HCT116 (cell line): ENCODE results near the gene MYO5C. TPM values are rescaled to one million over a fixed set of nuclear protein-coding genes. Genes with fewer than 3 reads are reported as not detected.

Experiments used
- ATAC-seq: fragments of 200-7000 bp; cut with Tn5 transposase; 2 replicates; pipeline ENCODE4 v1.9.1; 2020; ENCODE audit warnings: mild to moderate bottlenecking, moderate library complexity
- BruUV-seq: library from RNA; stranded (reverse); fragments of 400-500 nt; replicated peaks from 2 replicates; lab custom pipeline; 2021; lab: Mats Ljungman, UMichigan
- CTCF ChIA-PET: fragments of 300-600 bp; sonication (Branson Sonifier 250); formaldehyde crosslinking; loops from one replicate; lab custom pipeline; 2021; ENCODE audit warnings: antibody characterized with exemption; lab: Charles Lee
- POLR2A ChIA-PET: fragments of 300-600, 350-600 bp; sonication (Branson Sonifier 250); formaldehyde crosslinking; loops from one replicate; lab custom pipeline; 2021; ENCODE audit warnings: antibody characterized with exemption; lab: Charles Lee
- RAD21 ChIA-PET, 2 experiments: fragments of 300-600 bp; sonication (Branson Sonifier 250); formaldehyde crosslinking; loops; one replicate each; lab custom pipeline; 2023; ENCODE audit warnings: low total read pairs in 2 of 2; ENCODE audit not compliant: uncharacterized antibody in 2 of 2, unreplicated experiment in 2 of 2, low non-redundant PET in 1 of 2; lab: Charles Lee
- DNase-seq: peaks from one replicate; pipeline ENCODE4 v3.0.0-alpha.2; 2010; ENCODE audit warnings: low read depth, low spot score
- H2AFZ ChIP-seq: fragments of 200-600 bp; shearing (Covaris generic), sonication (generic); 2 replicates; pipeline ENCODE4 v1.6.1; 2017; ENCODE audit warnings: low read depth, mixed run types, mixed read lengths, antibody characterized with exemption, low read length; ENCODE audit not compliant: poor library complexity, severe bottlenecking
- H3K27ac ChIP-seq: 2 replicates; pipeline ENCODE4 v1.5.1; 2012; ENCODE audit warnings: low read depth, low read length
- H3K27me3 ChIP-seq: fragments of 200-600 bp; sonication (generic); 2 replicates; pipeline ENCODE4 v1.6.1; 2016; ENCODE audit warnings: mixed run types, low read length, mixed read lengths; ENCODE audit not compliant: insufficient read depth
- H3K36me3 ChIP-seq, 2 experiments: fragments of 200-500 bp in 1 of 2; fragments of 200-600 bp in 1 of 2; sonication (Bioruptor generic) in 1 of 2; sonication (generic) in 1 of 2; 2 replicates each; pipeline versions ENCODE4 v1.5.1 to v1.6.1; 2014 to 2016; ENCODE audit warnings: low read length in 2 of 2, inconsistent platforms in 1 of 2, mixed read lengths in 1 of 2, mixed run types in 1 of 2; ENCODE audit not compliant: insufficient read depth in 2 of 2, control insufficient read depth in 1 of 2
- H3K4me1 ChIP-seq, 2 experiments: fragments of 200-600 bp in 1 of 2; sonication (generic) in 1 of 2; 2 replicates each; pipeline versions ENCODE4 v1.5.1 to v1.6.1; 2012 to 2017; ENCODE audit warnings: low read length in 2 of 2, inconsistent platforms in 1 of 2, mild to moderate bottlenecking in 1 of 2, mixed read lengths in 1 of 2, mixed run types in 1 of 2, moderate library complexity in 1 of 2; ENCODE audit not compliant: insufficient read depth in 2 of 2, control insufficient read depth in 1 of 2
- H3K4me2 ChIP-seq: fragments of 200-600 bp; sonication (generic); 2 replicates; pipeline ENCODE4 v1.6.1; 2017; ENCODE audit warnings: mixed run types, low read length, mixed read lengths
- H3K4me3 ChIP-seq, 2 experiments: fragments of 200-600 bp in 1 of 2; sonication (generic) in 1 of 2; replicated peaks in 1 of 2; 2 replicates each; pipeline ENCODE4 v1.5.1; 2011 to 2016; ENCODE audit warnings: low read length in 2 of 2, control low read depth in 1 of 2, low read depth in 1 of 2, mild to moderate bottlenecking in 1 of 2, mixed read lengths in 1 of 2, mixed run types in 1 of 2
- H3K79me2 ChIP-seq: fragments of 200-600 bp; sonication (generic); 2 replicates; pipeline ENCODE4 v1.6.1; 2017; ENCODE audit warnings: mild to moderate bottlenecking, mixed run types, low read length, moderate library complexity, mixed read lengths; ENCODE audit not compliant: insufficient read depth
- H3K9ac ChIP-seq: fragments of 200-600 bp; sonication (generic); 2 replicates; pipeline ENCODE4 v1.6.1; 2016; ENCODE audit warnings: low read length, mixed read lengths
- H3K9me2 ChIP-seq: fragments of 200-600 bp; sonication (generic), shearing (Covaris generic); 2 replicates; pipeline ENCODE4 v1.6.1; 2017; ENCODE audit warnings: mixed run types, mild to moderate bottlenecking, moderate library complexity; ENCODE audit not compliant: insufficient read depth
- H3K9me3 ChIP-seq, 2 experiments: fragments of 200-500 bp in 1 of 2; fragments of 200-600 bp in 1 of 2; sonication (Bioruptor generic) in 1 of 2; sonication (generic) in 1 of 2; 2 replicates each; pipeline ENCODE4 v1.6.1; 2014 to 2017; ENCODE audit warnings: low read length in 2 of 2, mixed read lengths in 2 of 2, inconsistent platforms in 1 of 2, low read depth in 1 of 2, mild to moderate bottlenecking in 1 of 2, mixed run types in 1 of 2, moderate library complexity in 1 of 2; ENCODE audit not compliant: control insufficient read depth in 1 of 2, insufficient read depth in 1 of 2
- H4K20me1 ChIP-seq: fragments of 200-600 bp; sonication (generic), shearing (Covaris generic); 2 replicates; pipeline ENCODE4 v1.6.1; 2017; ENCODE audit warnings: mixed run types, mild to moderate bottlenecking, moderate library complexity; ENCODE audit not compliant: insufficient read depth
- ATF3 ChIP-seq: IDR thresholded peaks from 2 replicates; pipeline ENCODE4 v1.6.1; 2012
- CBX3 ChIP-seq: IDR thresholded peaks from 2 replicates; pipeline ENCODE4 v1.6.1; 2012; ENCODE audit warnings: low read depth
- CTCF ChIP-seq, 3 experiments: fragments of 200-600 bp in 1 of 3; sonication (generic) in 1 of 3; IDR thresholded peaks in 2 of 3; conservative IDR thresholded peaks in 1 of 3; 2 replicates each; pipeline ENCODE4 v1.5.1; 2012 to 2017; ENCODE audit warnings: low read depth in 2 of 3, low read length in 2 of 3, antibody characterized with exemption in 1 of 3, borderline replicate concordance in 1 of 3, control low read depth in 1 of 3, mild to moderate bottlenecking in 1 of 3, mixed read lengths in 1 of 3, mixed run types in 1 of 3, moderate library complexity in 1 of 3; ENCODE audit not compliant: insufficient read depth in 1 of 3
- EGR1 ChIP-seq: IDR thresholded peaks from 2 replicates; pipeline ENCODE4 v1.6.1; 2012; ENCODE audit warnings: low read depth
- FOSL1 ChIP-seq: IDR thresholded peaks from 2 replicates; pipeline ENCODE4 v1.6.1; 2012; ENCODE audit warnings: low read depth
- JUND ChIP-seq: IDR thresholded peaks from 2 replicates; pipeline ENCODE4 v1.6.1; 2012
- MAX ChIP-seq: IDR thresholded peaks from 2 replicates; pipeline ENCODE4 v1.6.1; 2012
- POLR2A ChIP-seq: IDR thresholded peaks from 2 replicates; pipeline ENCODE4 v1.7.0; 2011; ENCODE audit warnings: borderline replicate concordance; ENCODE audit not compliant: insufficient read depth, insufficient read length; ENCODE audit errors: extremely low read depth
- REST ChIP-seq: IDR thresholded peaks from 2 replicates; pipeline ENCODE4 v1.6.1; 2012; ENCODE audit warnings: low read depth
- SP1 ChIP-seq: IDR thresholded peaks from 2 replicates; pipeline ENCODE4 v1.6.1; 2012; ENCODE audit warnings: low read depth
- SRF ChIP-seq: IDR thresholded peaks from 2 replicates; pipeline ENCODE4 v1.6.1; 2012; ENCODE audit warnings: low read depth
- YY1 ChIP-seq: IDR thresholded peaks from 2 replicates; pipeline ENCODE4 v1.6.1; 2011; ENCODE audit warnings: low read length, low read depth, moderate library complexity, mild to moderate bottlenecking; ENCODE audit not compliant: insufficient replicate concordance; ENCODE audit errors: extremely low read depth
- ZBTB33 ChIP-seq: IDR thresholded peaks from 2 replicates; pipeline ENCODE4 v1.6.1; 2011; ENCODE audit warnings: mild to moderate bottlenecking, low read length, moderate library complexity; ENCODE audit not compliant: insufficient replicate concordance; ENCODE audit errors: extremely low read depth
- ZFX ChIP-seq: fragments of 450-650 bp; IDR thresholded peaks from 2 replicates; pipeline ENCODE4 v1.6.1; 2017
- ZNF274 ChIP-seq: fragments of 200-500 bp; sonication (Bioruptor generic); IDR thresholded peaks from 2 replicates; pipeline ENCODE4 v1.6.1; 2014; ENCODE audit warnings: mild to moderate bottlenecking, low read depth, low read length, inconsistent platforms
- intact Hi-C: fragments of 100-400 bp; cut with micrococcal nuclease; formaldehyde crosslinking; loops from 2 replicates; pipeline ENCODE4 v1.10.0; 2022
- total RNA-seq: library from RNA; stranded (reverse); gene quantifications from one replicate; pipeline ENCODE4 v1.2.1, GENCODE V29; 2021; ENCODE audit not compliant: unreplicated experiment

The MYO5C gene
- total RNA-seq, 1 experiment from 2014 or later: 34.0 TPM

GRCh38 chr15:52214553-52214952 lies 81.1 kb downstream of the MYO5C start (continued):
- TF ChIP-seq FOSL1 (no peak), SP1 (no peak), SRF (no peak), CTCF (IDR thresholded peaks at IDR 0.05 in 2 of 3, conservative IDR thresholded peaks at IDR 0.05 in 1 of 3; ENCODE audit: borderline replicate concordance in 1 of 3, insufficient read depth in 1 of 3, low read depth in 2 of 3, low read length in 2 of 3) (no peak), JUND (no peak)

- intact Hi-C loops: no loop called here
- Histone ChIP-seq H2AFZ (no peak overlapping the region), H4K20me1 (no peaks in the 10 kb centered on the region), H3K27me3 (no peaks in the 10 kb centered on the region), H3K36me3 (peaks cover 29 to 43% of the 10 kb centered on the region in 2 experiments; a peak in 3 of 4 replicates), H3K4me2 (no peak overlapping the region), H3K4me3 (no peak overlapping the region), H3K27ac (no peak overlapping the region), H3K9me3 (no peaks in the 10 kb centered on the region), H3K79me2 (no peaks in the 10 kb centered on the region), H3K4me1 (no peaks in the 10 kb centered on the region), H3K9ac (no peak overlapping the region), H3K9me2 (no peaks in the 10 kb centered on the region)
- ChIA-PET RAD21 (no interaction called here), CTCF (no interaction called here), POLR2A (no interaction called here)
- no TSS peak for BruUV-seq
- DNase-seq: no peak
- ATAC-seq: no peak
- TF ChIP-seq CBX3: no peak
- TF ChIP-seq ZFX: no peak
- TF ChIP-seq EGR1: no peak
- no peak for TF ChIP-seq MAX
- no peak for TF ChIP-seq SRF
- TF ChIP-seq REST: no peak
- TF ChIP-seq CTCF (IDR thresholded peaks at IDR 0.05 in 2 of 3, conservative IDR thresholded peaks at IDR 0.05 in 1 of 3; ENCODE audit: borderline replicate concordance in 1 of 3, insufficient read depth in 1 of 3, low read depth in 2 of 3, low read length in 2 of 3): no peak
- TF ChIP-seq ZNF274: no peak
- no peak for TF ChIP-seq ATF3
- no peak for TF ChIP-seq ZBTB33
- no peak for TF ChIP-seq POLR2A
- TF ChIP-seq YY1: no peak
Observed at GRCh38 chr15:52213206-52213605, 82.4 kb downstream of the MYO5C start.
